K562 (cell line): ENCODE measurements around the gene SRGAP3. TPM values are rescaled to one million over a fixed set of nuclear protein-coding genes. Genes with fewer than 3 reads are reported as not detected.

ENCODE experiments used
- ATAC-seq: fragments of 200-7000 bp; cut with Tn5 transposase; 3 replicates; pipeline ENCODE4 v1.9.1; 2020; ENCODE audit warnings: moderate library complexity
- BruUV-seq: library from RNA; stranded (reverse); fragments of 400-500 nt; replicated peaks from 2 replicates; lab custom pipeline; 2021; lab: Mats Ljungman, UMichigan
- CTCF ChIA-PET: fragments of 300-600 bp; formaldehyde crosslinking; extraction: SDS; loops from one replicate; lab custom pipeline; 2021; ENCODE audit warnings: low intra/inter-chr PET ratio; lab: Yijun Ruan, JAX
- POLR2A ChIA-PET: fragments of 300-600, 350-650 bp; sonication (Branson Sonifier 250); formaldehyde crosslinking; extraction: SDS; loops from one replicate; lab custom pipeline; 2021; ENCODE audit warnings: antibody characterized with exemption, inconsistent platforms; lab: Yijun Ruan, JAX
- DNase-seq, 4 experiments: peaks; one replicate each; pipeline versions ENCODE4 v3.0.0 to v3.0.0-alpha.2; 2011 to 2018; ENCODE audit warnings: low spot score in 3 of 4, mixed read lengths in 3 of 4; ENCODE audit errors: extremely low read depth in 1 of 4
- FAIRE-seq: peaks from 2 replicates; lab custom pipeline; 2011; peaks lifted over from hg19 to GRCh38; lab: Jason Lieb, UNC
- H2AFZ ChIP-seq: 2 replicates; pipeline ENCODE4 v1.6.0; 2011; ENCODE audit warnings: low read depth, low read length, control low read depth, inconsistent platforms
- H3K27ac ChIP-seq: fragments of 200-600 bp; 3 replicates; pipeline ENCODE4 v1.8.0; 2011; ENCODE audit warnings: low read depth, mild to moderate bottlenecking, control low read depth, inconsistent platforms, low read length, moderate library complexity, mixed read lengths; ENCODE audit errors: extremely low read depth
- H3K27me3 ChIP-seq, 2 experiments: fragments of 300-600 bp in 1 of 2; 2 replicates in 1 of 2; 3 replicates in 1 of 2; pipeline versions ENCODE4 v1.6.0 to v1.8.0; 2011; ENCODE audit warnings: inconsistent platforms in 2 of 2, low read length in 2 of 2, mild to moderate bottlenecking in 1 of 2, mixed read lengths in 1 of 2, moderate library complexity in 1 of 2; ENCODE audit not compliant: control insufficient read depth in 2 of 2, insufficient read depth in 2 of 2
- H3K36me3 ChIP-seq: fragments of 300-600 bp; 3 replicates; pipeline ENCODE4 v1.8.0; 2011; ENCODE audit warnings: mild to moderate bottlenecking, low read length, inconsistent platforms; ENCODE audit not compliant: control insufficient read depth, insufficient read depth
- H3K4me1 ChIP-seq, 2 experiments: fragments of 200-600 bp in 1 of 2; replicated peaks in 1 of 2; 2 replicates in 1 of 2; 3 replicates in 1 of 2; pipeline versions ENCODE4 v1.5.1 to v1.8.0; 2011; ENCODE audit warnings: inconsistent platforms in 2 of 2, low read length in 2 of 2, mild to moderate bottlenecking in 1 of 2, mixed read lengths in 1 of 2, moderate library complexity in 1 of 2; ENCODE audit not compliant: control insufficient read depth in 2 of 2, insufficient read depth in 2 of 2
- H3K4me2 ChIP-seq: 2 replicates; pipeline ENCODE4 v1.6.1; 2011; ENCODE audit warnings: low read length, control low read depth, inconsistent platforms, mixed read lengths; ENCODE audit not compliant: insufficient read depth
- H3K4me3 ChIP-seq: fragments of 200-600 bp; sonication (generic), shearing (Covaris generic); 2 replicates; pipeline ENCODE4 v1.5.1; 2016; ENCODE audit warnings: control low read depth, inconsistent platforms
- H3K79me2 ChIP-seq: fragments of 200-600 bp; 3 replicates; pipeline ENCODE4 v1.8.0; 2011; ENCODE audit warnings: low read length, inconsistent platforms; ENCODE audit not compliant: control insufficient read depth, insufficient read depth
- H3K9ac ChIP-seq, 2 experiments: 2 replicates each; pipeline versions ENCODE4 v1.6.0 to v1.6.1; 2011; ENCODE audit warnings: low read depth in 2 of 2, low read length in 2 of 2, control low read depth in 1 of 2, inconsistent platforms in 1 of 2, mild to moderate bottlenecking in 1 of 2, mixed read lengths in 1 of 2; ENCODE audit not compliant: insufficient read depth in 1 of 2
- H3K9me1 ChIP-seq: one replicate; pipeline ENCODE4 v1.6.0; 2011; ENCODE audit warnings: inconsistent platforms, mild to moderate bottlenecking, low read length, moderate library complexity; ENCODE audit not compliant: control insufficient read depth, insufficient read depth
- H3K9me3 ChIP-seq: replicated peaks from 2 replicates; pipeline ENCODE4 v1.5.1; 2011; ENCODE audit warnings: low read depth, low read length, inconsistent platforms; ENCODE audit not compliant: control insufficient read depth, insufficient read depth
- H4K20me1 ChIP-seq: replicated peaks from 2 replicates; pipeline ENCODE4 v1.6.1; 2011; ENCODE audit warnings: low read length, inconsistent platforms, mixed read lengths; ENCODE audit not compliant: control insufficient read depth, insufficient read depth
- ATF4 ChIP-seq: fragments of 450-650 bp; formaldehyde crosslinking; IDR thresholded peaks from 2 replicates; pipeline ENCODE4 v1.4.0; 2022; ENCODE audit warnings: mild to moderate bottlenecking, moderate library complexity
- E2F5 ChIP-seq: sonication (generic); formaldehyde crosslinking; IDR thresholded peaks from 2 replicates; pipeline ENCODE4 v1.8.0; 2022; ENCODE audit warnings: mild to moderate bottlenecking, missing genetic modification reagents
- MCM3 ChIP-seq: fragments of 450-650 bp; IDR thresholded peaks from 2 replicates; pipeline ENCODE4 v1.6.1; 2016
- PBX2 ChIP-seq, 2 experiments: IDR thresholded peaks in 1 of 2; conservative IDR thresholded peaks in 1 of 2; 2 replicates each; pipeline ENCODE4 v1.6.1; 2016; ENCODE audit warnings: low read depth in 2 of 2, mild to moderate bottlenecking in 1 of 2, missing compliant biosample characterization in 1 of 2, missing genetic modification characterization in 1 of 2, moderate library complexity in 1 of 2
- PRMT5 ChIP-seq: sonication (generic); formaldehyde crosslinking; IDR thresholded peaks from 2 replicates; pipeline ENCODE4 v1.5.0; 2020; ENCODE audit warnings: missing genetic modification reagents
- RBBP5 ChIP-seq: fragments of 200-600 bp; sonication (generic); IDR thresholded peaks from 2 replicates; pipeline ENCODE4 v1.6.1; 2012; ENCODE audit warnings: borderline replicate concordance, mild to moderate bottlenecking, low read length, control low read depth, inconsistent platforms; ENCODE audit not compliant: insufficient read depth, poor library complexity, severe bottlenecking
- TAF1 ChIP-seq: IDR thresholded peaks from 2 replicates; pipeline ENCODE4 v1.6.1; 2011; ENCODE audit warnings: mild to moderate bottlenecking, low read length, moderate library complexity; ENCODE audit not compliant: insufficient read depth, control insufficient read depth, severe bottlenecking; ENCODE audit errors: extremely low read depth
- TCFL5 ChIP-seq: fragments of 250-450 bp; sonication (Bioruptor Pico); conservative IDR thresholded peaks from 2 replicates; pipeline ENCODE4 v1.6.1; 2021; ENCODE audit warnings: mild to moderate bottlenecking, moderate library complexity, matching md5 sums
- TSC22D4 ChIP-seq: fragments of 450-650 bp; IDR thresholded peaks from 2 replicates; pipeline ENCODE4 v1.6.1; 2016; ENCODE audit warnings: missing genetic modification characterization, missing biosample characterization, control low read depth
- XRCC3 ChIP-seq: fragments of 450-650 bp; IDR thresholded peaks from 2 replicates; pipeline ENCODE4 v1.6.1; 2017; ENCODE audit warnings: mild to moderate bottlenecking, moderate library complexity
- ZZZ3 ChIP-seq: fragments of 450-650 bp; IDR thresholded peaks from 2 replicates; pipeline ENCODE4 v1.6.1; 2016; ENCODE audit warnings: antibody characterized with exemption, mild to moderate bottlenecking, moderate library complexity
- WGBS: fragments of 100-300 bp; shearing (Covaris generic); methylation state at CpG from one replicate; pipeline ENCODE4 v1.1.6; 2016; ENCODE audit warnings: low coverage, mixed read lengths; ENCODE audit not compliant: insufficient coverage; ENCODE audit errors: missing lambda C conversion rate; 5-methylcytosine and 5-hydroxymethylcytosine counted together
- in situ Hi-C: fragments of 300-500 bp; cut with MboI; formaldehyde crosslinking; loops from 4 replicates; pipeline ENCODE4 v1.15.0; 2018; ENCODE audit warnings: inconsistent platforms, mixed read lengths
- intact Hi-C: fragments of 100-400 bp; cut with micrococcal nuclease; formaldehyde crosslinking; loops from 2 replicates; pipeline ENCODE4 v1.14.2; 2022
- polyA plus RNA-seq, 8 experiments: library from polyadenylated mRNA; depleted of rRNA in 4 of 8; stranded (reverse) in 5 of 8; unstranded in 3 of 8; fragments of >200 nt; fragmentation: Nextera tagmentation in 2 of 8; fragmentation: Illumina TruSeq in 1 of 8; extraction: Ambion mirVana in 2 of 8; extraction: Trizol in 1 of 8; gene quantifications; 2 replicates each; pipeline versions ENCODE4 v1.2.1 to v1.2.3, GENCODE V29; 2011 to 2014; ENCODE audit warnings: inconsistent platforms in 1 of 8, missing spikeins in 1 of 8
- total RNA-seq, 7 experiments: library from RNA; depleted of rRNA in 6 of 7; stranded (reverse); fragments of >200 nt in 6 of 7; fragmentation: Illumina TruSeq in 2 of 7; extraction: Trizol in 2 of 7; gene quantifications; 2 replicates each; pipeline versions ENCODE4 v1.2.1 to v1.2.3, GENCODE V29; 2011 to 2021; ENCODE audit warnings: low replicate concordance in 1 of 7

The SRGAP3 gene
- total and polyA plus RNA-seq, 9 of the 15 experiments (the other 6 are each of a cell fraction or from before 2014, with no cell fraction given) = 0.11 to 0.85 (median 0.35) TPM; not detected in 2

- FAIRE-seq = no peak
- H4K20me1 ChIP-seq = no peaks in the 10 kb centered on the region
- no peaks in the 10 kb centered on the region for H3K9me3 ChIP-seq
- H3K27me3 ChIP-seq = peaks cover 36 to 40% of the 10 kb centered on the region in 2 experiments
- H3K27ac ChIP-seq = no peak overlapping the region
- in situ Hi-C loops = no loop called here
- no peak for TF ChIP-seq ZZZ3
- no peak for TF ChIP-seq TAF1
- no peak for TF ChIP-seq XRCC3
- no peak for TF ChIP-seq E2F5 (CRISPR knock-in tag)
- no peak for TF ChIP-seq MCM3
- no peak for TF ChIP-seq TSC22D4 (tag)
- TF ChIP-seq, all 486 proteins: peak for 0
- no TSS peak for BruUV-seq
- WGBS = 1% methylated on average over 4 of the region's 4 CpGs
- Histone ChIP-seq H3K4me3 (no peak overlapping the region), H2AFZ (no peak overlapping the region), H3K79me2 (no peaks in the 10 kb centered on the region), H3K9me1 (no peaks in the 10 kb centered on the region), H3K4me2 (no peak overlapping the region), H3K9ac (no peak overlapping the region), H3K4me1 (no peaks in the 10 kb centered on the region), H3K36me3 (no peaks in the 10 kb centered on the region)
- ATAC-seq (no peak), DNase-seq (no peak)
- intact Hi-C loops = no loop called here
- ChIA-PET POLR2A (no interaction called here), CTCF (no interaction called here)
Measured at GRCh38 chr3:9233101-9233500, 16.3 kb downstream of the SRGAP3 start.

DNA sequence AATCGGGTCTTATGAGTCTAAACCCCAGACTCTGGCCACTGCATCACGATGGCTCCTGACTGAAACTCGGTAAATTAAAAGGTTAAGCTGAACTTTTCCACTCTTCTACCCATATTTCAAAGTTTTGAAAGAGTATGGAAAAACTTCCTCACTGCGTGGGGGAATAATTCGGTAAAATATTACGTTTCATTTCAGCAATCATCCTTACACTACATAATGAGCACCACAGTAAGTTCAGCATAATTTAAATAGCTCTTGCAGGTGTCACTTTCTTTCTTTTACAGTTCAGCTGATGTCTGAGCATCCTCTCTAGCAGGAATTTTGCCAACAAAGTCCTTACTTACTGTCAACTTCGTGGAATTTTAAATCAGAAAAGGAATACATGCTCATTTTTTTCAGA is 17.5 kb downstream of the SRGAP3 start:
- Histone ChIP-seq H3K9me3 (no peaks in the 10 kb centered on the region), H3K79me2 (no peaks in the 10 kb centered on the region), H3K9ac (no peak overlapping the region), H3K36me3 (no peaks in the 10 kb centered on the region), H3K27me3 (peaks cover 41 to 44% of the 10 kb centered on the region in 2 experiments), H3K4me3 (no peak overlapping the region), H4K20me1 (no peaks in the 10 kb centered on the region), H2AFZ (no peak overlapping the region), H3K4me1 (no peaks in the 10 kb centered on the region), H3K27ac (no peak overlapping the region), H3K9me1 (no peaks in the 10 kb centered on the region), H3K4me2 (no peak overlapping the region)
- FAIRE-seq (no peak), DNase-seq (no peak), ATAC-seq (no peak)
- in situ Hi-C loops (no loop called here), intact Hi-C loops (no loop called here)
- under 1% methylated on average over 7 of the region's 7 CpGs for WGBS
- BruUV-seq = no TSS peak
- POLR2A ChIA-PET = no interaction called here
- CTCF ChIA-PET = no interaction called here
- TF ChIP-seq PBX2 (CRISPR knock-in tag; IDR thresholded peaks at IDR 0.05; ENCODE audit: low read depth) (no peak), PBX2 (tag; conservative IDR thresholded peaks at IDR 0.05; ENCODE audit: low read depth) (no peak), ATF4 (no peak), TCFL5 (no peak), RBBP5 (no peak), PRMT5 (CRISPR knock-in tag) (no peak)
